ENCODE results near the gene RXFP1.

Gene RXFP1

DNA sequence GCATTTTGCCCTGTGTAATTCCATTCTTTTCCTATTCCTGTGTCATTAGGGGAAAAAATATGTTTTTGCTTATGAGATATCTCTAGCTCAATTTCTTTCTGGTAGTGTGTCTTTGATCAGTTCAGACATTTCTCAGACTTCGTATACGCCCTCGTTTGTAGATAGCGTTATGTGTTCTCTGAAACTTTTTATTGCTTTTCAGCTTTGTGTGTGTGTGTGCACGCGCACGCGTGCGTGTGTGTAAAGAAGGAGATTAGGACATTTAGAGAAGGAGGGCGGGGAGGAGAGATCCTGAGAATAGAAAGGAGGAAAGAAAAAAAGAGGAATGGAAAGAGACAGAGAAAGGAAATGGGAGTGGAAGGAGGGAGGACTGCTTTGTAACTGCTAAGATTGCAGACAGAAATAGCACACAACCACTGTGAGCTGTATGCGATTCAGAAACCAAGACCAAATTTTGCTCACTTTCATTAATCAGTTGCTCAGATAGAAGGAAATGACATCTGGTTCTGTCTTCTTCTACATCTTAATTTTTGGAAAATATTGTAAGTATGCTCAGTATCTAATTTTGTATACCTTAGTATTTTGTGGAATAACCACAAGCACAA, at the start of gene RXFP1:
Gene RXFP1, plus strand, starts transcription at position 399 of the 605 bp plus-strand sequence. Its CDS starts 95 bp downstream, at position 494.
- no peak for DNase-seq

DNA sequence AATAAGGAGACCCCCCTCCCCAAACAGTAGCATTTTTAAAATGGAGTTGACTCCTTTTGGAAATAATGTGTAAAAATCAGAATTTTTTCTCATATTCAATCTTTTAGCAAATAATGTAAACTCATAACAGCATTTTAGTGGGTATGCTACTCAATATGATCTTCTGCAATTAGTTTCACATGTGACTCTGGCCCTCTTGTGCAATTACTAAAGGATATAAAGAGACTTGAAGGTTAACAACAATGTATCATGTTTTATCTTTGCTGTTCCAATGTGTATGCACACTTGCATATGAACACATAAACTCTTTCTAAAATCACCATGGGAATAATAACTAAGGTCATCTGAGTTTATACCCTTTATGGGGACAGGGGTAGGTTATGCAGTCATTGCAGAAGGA, 39.9 kb upstream of the RXFP1 start:
- no peak for DNase-seq

DNA sequence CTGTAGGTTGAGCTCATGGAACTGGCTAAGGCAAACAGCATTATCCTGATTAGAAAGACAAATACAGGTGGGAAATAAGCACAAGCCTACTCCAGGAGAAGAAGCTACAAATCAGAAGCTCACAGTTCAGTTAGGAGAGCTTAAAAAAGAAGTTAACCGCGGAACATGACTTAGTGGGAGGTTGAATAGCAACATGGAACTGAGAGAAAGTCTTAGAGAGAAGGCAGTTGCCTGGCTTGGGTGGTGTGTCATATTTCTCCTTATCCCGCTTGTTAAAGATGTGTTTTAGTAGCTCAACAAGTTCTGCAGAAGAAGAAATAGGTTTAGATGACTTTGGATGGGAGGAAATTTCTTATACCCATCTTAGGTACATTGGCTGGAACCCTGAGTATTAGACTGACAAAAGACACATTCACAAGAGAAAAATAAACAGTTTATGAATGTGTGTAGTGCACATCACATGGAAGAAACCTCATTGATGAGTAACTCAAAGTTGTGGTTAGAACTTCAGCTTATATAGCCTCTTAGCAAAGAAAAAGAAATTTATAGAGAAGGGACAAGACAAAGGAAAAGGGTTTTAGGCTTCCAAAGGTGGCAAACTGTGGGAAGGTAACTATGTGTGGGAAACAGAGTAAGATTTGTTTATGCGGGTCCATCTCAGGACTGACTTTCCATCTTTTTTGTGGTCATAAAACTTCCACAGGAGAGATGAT, 37.4 kb upstream of the RXFP1 start:
- DNase-seq = no peak

DNA sequence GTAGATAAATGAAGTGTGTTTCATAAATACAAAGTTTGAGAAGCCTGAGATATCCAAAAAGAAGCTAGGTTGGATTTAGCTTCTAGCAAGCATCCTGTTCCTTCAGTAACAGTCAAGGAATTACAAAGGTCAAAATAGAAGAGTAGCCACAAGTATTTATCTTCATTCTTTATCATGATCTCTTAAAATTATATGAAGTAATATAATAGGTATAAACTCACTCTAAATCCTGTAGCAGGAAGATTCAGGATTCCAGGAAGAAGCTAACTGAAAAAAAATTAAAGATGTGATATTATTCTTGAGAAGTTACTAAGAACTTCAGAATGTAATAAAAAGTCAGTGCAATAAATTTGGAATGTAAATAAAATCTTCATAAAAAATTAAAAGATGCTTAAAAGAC, 31.1 kb upstream of the RXFP1 start:
- no peak for DNase-seq

DNA sequence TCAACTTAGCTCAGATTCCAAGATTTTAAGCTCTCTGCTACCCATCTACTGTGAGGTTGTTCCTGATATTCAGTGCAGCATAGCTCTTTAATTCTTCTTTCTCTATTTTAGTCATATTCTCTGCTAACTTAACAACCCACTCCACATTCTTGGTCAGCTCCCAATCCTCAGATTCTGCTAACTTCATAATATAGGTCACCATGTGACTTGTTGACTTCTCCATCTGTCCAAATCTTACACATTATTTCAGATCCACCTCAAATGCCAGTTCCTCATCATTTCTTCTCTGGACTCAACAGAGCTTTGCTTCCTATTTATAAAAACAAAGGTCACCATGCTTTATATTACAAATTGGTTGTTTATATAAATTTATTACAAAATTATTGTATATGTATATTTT, 29.3 kb upstream of the RXFP1 start:
- no peak for DNase-seq

DNA sequence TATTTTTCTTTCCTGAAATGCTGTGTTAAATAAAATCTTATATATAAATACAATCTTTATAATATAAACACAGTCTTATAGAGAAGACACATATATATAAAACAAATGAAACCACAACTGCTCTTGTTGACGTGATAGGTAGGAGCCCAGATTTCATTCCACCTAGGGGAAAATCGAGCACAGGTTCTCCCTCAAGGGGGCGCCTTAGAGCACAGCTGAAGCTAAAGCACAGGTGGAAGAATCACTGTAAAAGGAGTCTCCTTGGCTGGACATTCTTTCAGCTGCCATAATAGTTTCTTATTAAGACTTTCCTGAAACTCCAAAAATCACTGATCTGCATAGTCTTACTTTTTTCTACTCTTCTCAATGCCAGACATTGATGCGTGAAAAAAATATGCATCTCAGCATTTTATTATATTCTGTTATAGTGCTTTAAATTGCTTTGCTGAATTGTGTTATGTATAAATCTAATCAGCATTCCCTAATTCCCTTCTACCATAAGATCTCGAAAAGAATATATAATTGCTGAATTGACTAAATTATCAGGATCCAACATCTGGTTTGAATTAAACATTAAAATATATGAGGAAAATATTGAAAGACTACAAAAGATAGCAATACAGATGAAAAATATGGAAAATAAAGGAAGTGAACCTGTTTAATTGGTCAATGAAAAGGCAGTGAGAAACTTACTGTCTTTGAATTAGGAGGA, 25.5 kb upstream of the RXFP1 start:
- no peak for DNase-seq

DNA sequence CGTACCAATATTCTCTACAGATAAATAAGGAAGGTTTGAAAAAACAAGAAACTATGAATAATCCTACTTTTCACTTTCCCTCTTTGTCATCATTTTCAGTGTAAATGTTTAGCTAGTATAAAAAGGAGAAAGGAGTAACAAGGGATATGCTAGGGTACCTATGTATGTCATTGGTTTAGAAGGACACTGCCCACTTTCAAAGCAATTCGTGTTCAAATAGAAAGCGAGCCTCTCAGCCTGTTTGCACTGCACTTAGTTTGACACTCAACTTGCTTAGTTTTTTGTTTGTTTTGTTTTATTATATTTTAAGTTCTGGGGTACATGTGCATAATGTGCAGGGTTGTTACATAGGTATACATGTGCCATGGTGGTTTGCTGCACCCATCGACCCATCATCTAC, 21.6 kb upstream of the RXFP1 start:
- no peak for DNase-seq

DNA sequence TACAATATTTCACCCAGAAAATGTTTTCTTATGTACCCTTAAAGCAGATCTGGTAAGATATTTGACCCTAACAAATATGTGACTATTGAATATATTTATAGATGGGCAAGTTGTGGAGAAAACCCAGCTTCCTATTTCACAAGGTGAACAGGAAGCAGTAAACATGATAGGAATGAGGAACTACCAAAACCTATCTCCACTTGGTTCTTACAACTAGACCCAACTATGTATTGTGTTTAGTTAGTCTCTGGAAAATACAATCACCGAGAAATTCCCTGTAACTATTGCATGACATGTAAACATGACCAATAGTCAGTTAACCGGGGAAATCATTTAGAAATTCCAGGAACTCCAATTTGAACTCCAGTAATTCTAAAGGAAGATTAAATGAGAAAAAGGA, 8.4 kb upstream of the RXFP1 start:
- no peak for DNase-seq

DNA sequence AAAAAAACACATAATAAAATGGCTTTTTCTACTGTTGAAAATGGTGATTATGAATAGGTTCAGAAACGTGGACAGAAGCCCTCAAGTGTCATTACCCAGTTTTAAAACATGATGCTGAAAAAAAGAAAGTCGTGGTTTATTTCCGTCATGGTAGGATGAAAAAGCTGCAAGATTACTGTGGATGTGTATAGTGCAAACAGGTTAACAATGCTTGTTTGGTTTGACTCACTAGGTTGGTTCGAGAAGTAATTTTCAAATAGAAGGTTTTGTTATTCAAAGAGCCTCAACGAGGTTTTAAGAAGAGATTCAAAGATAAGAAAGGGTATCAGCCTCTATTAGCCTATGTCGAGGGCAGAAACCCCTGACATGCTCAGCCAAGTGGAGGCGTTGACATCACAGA, 2.5 kb upstream of the RXFP1 start:
- no peak for DNase-seq

DNA sequence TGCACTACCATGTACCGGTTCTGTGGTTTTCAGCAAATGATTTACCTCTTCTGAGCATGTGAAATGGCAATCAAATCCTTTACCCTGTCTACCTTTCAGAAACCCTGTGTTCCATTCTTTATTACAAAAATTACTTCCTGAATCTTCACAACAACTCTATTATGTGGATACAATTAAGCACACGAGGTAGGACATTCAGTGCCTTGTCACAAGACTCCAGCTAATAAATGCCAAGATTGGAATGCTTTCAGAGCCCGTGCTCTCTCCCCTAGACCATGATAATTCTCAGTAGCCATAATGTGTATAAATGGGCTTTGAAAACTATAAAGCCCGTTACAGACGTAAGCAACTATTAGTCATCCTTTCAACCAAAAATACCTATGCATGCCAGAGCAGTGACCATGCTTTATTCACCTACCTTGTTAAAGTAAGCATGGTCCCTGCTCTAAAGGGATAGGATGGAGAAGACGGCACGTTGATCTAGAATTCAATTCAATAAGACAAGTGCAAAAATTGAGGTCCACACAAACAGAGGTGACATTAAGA, 2.4 kb downstream of the RXFP1 start:
- no peak for DNase-seq

DNA sequence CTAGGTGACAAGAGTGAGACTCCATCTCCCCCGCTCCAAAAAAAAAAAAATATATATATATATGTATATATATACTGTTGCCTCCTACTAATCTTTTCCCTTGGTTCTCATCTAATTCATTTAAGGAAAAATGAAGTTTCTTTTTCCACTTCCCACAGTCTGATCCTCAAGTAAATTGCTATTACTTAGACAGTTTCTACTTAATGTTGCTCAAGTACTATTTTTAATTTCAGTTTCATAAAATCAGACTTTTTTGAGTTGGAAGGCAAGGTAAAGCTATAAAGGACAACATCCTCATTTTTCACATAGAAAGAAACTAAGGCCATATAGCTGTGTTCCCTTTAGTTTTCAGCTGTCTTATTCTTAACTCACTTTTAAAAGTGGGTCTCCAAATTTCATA, 5.8 kb downstream of the RXFP1 start:
- no peak for DNase-seq

DNA sequence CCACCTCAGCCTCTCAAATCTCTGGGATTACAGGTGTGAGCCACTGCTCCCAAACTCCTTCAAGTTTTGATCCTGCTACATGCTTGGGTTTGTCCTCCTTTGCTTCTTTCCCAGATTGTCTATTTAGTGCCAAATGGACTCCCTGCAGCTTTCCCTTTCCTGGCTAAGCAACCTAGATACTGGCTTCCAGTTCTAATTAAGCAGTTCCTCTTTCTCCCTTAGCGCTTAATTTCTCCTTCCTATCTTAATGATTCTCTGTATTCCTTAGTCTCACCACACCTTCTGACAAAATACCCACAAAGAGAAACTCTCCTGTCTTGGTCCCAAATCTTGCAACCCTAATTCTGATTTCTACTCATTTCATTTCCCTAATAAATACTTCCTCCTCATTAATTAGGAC, 7.8 kb downstream of the RXFP1 start:
- no peak for DNase-seq

DNA sequence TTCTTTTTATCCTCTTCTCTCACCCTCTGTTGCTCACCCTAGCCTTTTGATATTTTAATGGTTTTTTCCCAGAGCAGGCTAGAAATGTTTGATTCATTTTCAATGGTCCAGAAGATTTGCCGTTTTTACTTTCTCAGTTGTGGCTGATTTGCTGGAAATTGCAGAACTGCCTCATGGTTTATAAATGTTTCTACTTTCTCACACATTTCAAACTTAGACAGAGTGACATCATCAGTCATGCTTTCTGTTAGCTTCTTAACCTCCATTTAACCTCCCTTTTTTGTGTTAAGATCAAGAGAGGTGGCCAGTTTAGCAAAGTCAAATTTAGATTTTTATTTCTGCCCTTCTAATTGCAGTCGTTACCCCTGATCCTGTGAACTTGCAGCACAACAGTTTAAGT, 8.7 kb downstream of the RXFP1 start:
- DNase-seq = no peak

DNA sequence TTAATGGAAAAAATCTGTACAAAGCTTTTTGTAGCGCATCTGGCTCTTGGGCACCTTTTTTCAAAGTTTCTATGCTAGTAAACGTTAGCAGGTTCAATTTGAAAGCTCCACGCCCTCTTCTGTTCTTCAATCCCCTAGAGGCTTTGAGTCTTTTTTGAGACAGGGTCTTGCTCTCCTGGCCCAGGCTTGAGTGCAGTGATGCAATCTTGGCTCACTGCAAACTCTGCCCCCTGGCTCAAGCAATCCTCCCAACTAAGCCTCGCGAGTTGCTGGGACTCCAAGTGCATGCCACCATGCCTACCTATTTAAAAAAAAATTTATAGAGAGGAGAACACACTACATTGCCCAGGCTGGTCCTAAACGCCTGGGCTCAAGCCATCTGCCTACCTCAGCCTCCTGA, 9.2 kb downstream of the RXFP1 start:
- no peak for DNase-seq

DNA sequence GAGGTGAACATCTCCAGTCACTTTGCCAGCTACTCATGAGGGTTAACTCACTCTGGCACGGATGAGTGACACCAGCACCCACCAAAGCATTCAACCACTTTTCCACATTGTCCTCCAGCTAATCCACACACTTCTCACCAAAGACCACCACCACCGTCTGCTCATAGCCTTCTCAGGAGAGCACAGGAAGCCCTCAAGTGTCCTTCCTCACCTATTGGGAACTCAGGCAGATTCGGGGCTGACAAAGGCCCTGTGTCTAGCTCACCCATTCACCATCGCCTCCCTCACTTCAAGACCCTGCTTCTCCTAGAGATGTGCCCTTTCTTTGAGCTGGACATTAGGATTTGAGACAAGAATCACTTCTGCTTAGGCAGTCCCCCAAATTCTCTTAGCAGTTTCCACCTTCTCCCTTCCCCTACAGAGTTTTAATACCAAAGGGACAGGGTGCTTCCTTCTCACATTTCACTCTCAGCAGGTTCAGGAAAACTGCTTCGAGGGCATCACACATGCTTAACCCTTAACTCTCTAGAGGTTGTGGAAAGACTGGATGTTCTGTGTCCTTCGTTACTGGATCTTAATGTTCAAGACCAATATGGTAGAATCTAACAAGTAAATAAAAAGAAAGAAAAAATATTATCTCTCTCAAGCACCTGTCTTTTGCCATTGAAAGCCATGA, 11.0 kb downstream of the RXFP1 start:
- DNase-seq = no peak

DNA sequence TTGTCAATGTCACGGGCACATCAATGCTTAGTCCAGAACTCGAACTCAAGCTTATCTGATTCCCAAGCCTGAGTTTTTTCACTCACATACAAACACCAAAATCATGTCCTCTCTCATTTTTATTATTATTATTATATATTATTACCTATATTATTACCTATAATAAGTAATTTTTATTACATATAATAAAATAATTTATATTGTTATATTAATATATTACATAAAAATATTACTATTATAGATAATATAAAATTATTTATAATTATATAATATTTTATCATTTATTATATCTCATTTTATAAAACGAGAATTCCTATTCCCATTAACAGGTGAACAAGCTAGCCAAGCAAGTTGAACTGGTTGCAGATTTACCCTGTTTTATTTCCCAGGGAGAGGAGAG, 13.0 kb downstream of the RXFP1 start:
- DNase-seq = no peak

DNA sequence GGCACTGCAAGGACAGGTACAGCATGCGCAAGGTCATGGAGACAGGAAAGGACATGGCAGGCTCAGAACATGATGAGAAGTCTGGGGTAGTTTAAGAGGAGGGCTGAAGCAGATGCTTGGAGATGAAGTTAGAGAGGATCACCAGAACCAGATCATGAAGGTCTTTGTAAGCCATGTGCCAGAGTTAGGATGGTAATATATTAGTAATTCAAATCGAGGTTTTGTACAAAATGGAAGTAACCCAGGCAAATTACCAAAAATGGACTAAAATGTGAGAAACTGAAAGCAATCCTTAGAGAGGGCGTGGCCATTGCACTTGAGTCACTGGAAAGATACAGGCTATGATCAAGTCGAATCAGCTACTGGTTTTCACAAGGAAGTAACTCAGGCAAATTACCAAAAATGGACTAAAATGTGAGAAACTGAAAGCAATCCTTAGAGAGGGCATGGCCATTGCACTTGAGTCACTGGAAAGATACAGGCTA, 13.5 kb downstream of the RXFP1 start:
- DNase-seq = no peak

DNA sequence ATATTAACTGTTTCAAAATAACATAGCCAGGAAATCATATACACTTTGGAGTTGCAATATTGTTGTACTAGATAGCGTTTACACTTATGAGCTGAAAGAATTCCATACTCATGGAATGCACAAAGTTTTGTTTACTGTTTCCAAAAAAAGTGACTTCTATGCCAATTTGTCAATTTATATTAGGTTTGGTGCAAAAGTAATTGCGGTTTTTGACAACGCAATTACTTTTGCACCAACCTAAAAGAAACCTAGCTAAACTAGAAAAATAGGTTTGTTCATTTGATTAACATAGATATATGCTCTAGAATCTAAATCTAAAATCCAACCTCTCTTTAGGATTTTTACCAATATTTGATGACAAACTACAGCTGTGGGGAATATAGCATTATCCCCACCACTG, 15.2 kb downstream of the RXFP1 start:
- DNase-seq = no peak

DNA sequence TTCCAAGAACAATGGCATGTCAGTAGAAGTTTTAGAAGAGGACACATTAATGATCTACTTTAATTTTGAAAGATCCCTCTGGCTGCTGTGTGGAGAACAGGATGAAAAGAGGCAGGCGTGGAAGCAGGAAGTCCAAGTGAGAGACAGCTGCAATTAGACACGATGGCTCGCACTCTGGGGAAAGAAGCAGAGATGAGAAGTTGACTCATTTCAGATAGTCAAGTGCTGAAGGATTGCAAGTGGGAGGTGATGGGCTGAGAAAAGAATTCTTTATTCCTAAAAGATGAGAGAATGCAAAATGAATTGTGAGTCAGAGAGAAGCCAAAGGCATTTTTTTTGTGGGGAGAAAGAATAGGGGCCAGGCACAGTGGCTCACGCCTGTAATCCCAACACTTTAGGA, 16.5 kb downstream of the RXFP1 start:
- no peak for DNase-seq

DNA sequence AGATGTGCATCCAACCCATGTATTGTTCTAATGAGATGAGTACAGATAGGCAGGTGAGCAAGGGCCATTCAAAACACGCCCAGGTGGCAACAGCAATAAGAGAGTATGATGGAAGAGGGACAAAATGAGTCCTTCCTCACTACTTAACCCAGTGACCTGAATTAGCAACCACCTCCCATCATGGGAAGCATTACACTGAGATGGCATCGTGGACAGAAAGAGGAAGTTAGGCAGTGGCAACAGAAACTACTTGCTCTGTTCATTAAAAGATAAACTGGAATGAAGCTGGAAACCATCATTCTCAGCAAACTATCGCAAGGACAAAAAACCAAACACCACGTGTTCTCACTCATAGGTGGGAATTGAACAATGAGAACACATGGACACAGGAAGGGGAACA, 17.2 kb downstream of the RXFP1 start:
- DNase-seq = no peak

DNA sequence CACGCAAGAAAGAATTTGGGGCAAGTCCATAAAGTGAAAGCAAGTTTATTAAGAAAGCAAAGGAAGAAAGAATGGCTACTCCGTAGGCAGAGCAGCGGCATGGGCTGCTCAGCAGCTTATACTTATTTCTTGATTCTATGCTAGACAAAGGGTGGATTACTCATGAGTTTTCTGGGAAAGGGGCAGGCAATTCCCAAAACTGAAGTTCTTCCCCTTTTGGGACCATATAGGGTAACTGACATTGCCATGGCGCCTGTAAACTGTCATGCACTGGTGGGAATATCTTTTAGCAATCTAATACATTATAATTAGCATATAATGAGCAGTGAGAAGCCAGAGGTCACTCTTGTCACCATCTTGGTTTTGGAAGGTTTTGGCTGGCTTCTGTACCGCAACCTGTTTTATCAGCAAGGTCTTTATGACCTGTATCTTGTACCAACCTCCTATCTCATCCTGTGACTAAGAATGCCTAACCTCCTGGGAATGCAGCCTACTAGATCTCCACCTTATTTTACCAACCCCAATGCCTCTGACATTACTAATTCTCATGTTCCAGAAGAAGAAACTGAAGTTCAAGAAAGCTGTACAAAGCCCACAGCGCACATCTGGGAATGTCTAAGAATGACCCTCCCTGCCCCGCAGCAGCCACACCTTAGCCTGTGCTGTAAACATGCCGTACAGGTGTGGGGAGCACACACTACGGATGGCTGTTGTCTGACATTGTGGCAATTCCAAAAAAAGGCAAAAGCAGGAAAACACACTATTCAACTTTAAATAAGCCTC, 18.6 kb downstream of the RXFP1 start:
- DNase-seq = no peak

DNA sequence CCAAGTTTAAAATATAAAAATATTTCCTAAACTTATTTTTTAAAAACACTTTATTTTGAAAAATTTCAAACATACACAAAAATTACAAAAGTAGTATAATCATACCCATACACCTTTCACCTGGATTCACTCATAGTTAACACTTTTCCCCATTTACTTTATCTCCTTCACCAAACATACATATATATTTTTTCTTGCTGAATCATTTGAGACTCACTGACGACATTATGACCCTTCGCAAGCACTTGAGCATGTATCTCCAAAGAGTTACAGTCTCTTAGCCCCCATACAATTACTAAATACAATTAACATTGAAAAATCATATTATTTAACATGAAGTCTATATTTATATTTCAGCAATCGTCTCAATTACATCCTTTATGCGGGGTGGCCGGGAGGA, 19.8 kb downstream of the RXFP1 start:
- no peak for DNase-seq
